Measurements from ENCODE around the gene PPM1E. TPM values are rescaled to one million over a fixed set of nuclear protein-coding genes. Genes with fewer than 3 reads are reported as not detected.

Gene PPM1E
- polyA plus RNA-seq, 1 donor (not counting 4 experiments of a cell fraction or from before 2014, with no cell fraction given) = not detected

DNA sequence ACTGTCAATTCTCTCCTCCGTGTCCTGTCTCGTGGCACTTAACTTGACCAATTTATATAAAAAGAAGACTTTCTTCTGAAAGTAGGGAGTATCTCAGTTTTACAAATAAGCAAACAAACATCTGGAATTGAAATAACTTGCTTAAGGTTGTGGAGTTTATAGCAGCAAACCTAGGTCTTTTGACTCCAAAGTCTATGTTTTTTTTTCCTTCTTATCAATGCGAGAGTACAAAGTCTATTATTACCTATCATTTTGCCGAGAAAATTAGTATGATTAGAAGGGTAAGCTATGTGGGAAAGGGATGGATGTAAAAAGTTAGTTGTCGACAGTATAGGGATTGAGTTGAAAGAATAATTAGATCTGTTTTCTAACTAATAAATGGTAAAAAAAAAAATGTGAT, 50.4 kb downstream of the PPM1E start:
- H3K27ac ChIP-seq (ENCODE audit: control insufficient read depth, insufficient read depth, low read length) = no peak overlapping the region
- H3K9ac ChIP-seq (ENCODE audit: control insufficient read depth, extremely low read depth, insufficient read depth, low read length) = no peak overlapping the region
- no peak overlapping the region for H2AFZ ChIP-seq (ENCODE audit: control insufficient read depth, low read length)
- no peak overlapping the region for H3K4me3 ChIP-seq (ENCODE audit: control insufficient read depth in 2 of 3, extremely low read depth in 1 of 3, insufficient read depth in 2 of 3, low read depth in 1 of 3, low read length in 3 of 3)
- H3K4me2 ChIP-seq (ENCODE audit: control insufficient read depth, extremely low read depth, insufficient read depth, low read depth, low read length) = no peak overlapping the region
- no peaks in the 10 kb centered on the region for H4K20me1 ChIP-seq (ENCODE audit: control insufficient read depth, extremely low read depth, insufficient read depth, low read length)
- H3K79me2 ChIP-seq (ENCODE audit: control insufficient read depth, insufficient read depth, low read length) = no peaks in the 10 kb centered on the region
- DNase-seq (ENCODE audit: low read depth, low spot score) (no peak), FAIRE-seq (no peak)
- dilution Hi-C loops (cut with MboI; ENCODE audit: extremely low pct_ligation_motif_present, low sequenced_read_pairs) = no loop called here
- no peaks in the 10 kb centered on the region for H3K9me1 ChIP-seq (ENCODE audit: control insufficient read depth, extremely low read depth, insufficient read depth, low read length)
- no peaks in the 10 kb centered on the region for H3K4me1 ChIP-seq (ENCODE audit: control insufficient read depth, extremely low read depth, insufficient read depth, low read length)
- H3K9me3 ChIP-seq (ENCODE audit: control insufficient read depth, low read depth, low read length) = no peaks in the 10 kb centered on the region
- no peak for TF ChIP-seq EZH2 (IDR thresholded peaks at IDR 0.05; ENCODE audit: low read length)
- TF ChIP-seq, protein P1, sequence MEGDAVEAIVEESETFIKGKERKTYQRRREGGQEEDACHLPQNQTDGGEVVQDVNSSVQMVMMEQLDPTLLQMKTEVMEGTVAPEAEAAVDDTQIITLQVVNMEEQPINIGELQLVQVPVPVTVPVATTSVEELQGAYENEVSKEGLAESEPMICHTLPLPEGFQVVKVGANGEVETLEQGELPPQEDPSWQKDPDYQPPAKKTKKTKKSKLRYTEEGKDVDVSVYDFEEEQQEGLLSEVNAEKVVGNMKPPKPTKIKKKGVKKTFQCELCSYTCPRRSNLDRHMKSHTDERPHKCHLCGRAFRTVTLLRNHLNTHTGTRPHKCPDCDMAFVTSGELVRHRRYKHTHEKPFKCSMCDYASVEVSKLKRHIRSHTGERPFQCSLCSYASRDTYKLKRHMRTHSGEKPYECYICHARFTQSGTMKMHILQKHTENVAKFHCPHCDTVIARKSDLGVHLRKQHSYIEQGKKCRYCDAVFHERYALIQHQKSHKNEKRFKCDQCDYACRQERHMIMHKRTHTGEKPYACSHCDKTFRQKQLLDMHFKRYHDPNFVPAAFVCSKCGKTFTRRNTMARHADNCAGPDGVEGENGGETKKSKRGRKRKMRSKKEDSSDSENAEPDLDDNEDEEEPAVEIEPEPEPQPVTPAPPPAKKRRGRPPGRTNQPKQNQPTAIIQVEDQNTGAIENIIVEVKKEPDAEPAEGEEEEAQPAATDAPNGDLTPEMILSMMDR (optimal IDR thresholded peaks at IDR 0.05 in 1 of 3, IDR thresholded peaks at IDR 0.05 in 1 of 3, conservative IDR thresholded peaks at IDR 0.05 in 1 of 3; ENCODE audit: extremely low read depth in 1 of 3, insufficient read depth in 2 of 3, low read length in 3 of 3) = no peak
- no peaks in the 10 kb centered on the region for H3K36me3 ChIP-seq (ENCODE audit: control insufficient read depth in 2 of 2, extremely low read depth in 1 of 2, insufficient read depth in 2 of 2, low read length in 2 of 2)
- no peaks in the 10 kb centered on the region for H3K27me3 ChIP-seq (ENCODE audit: control insufficient read depth, extremely low read depth, insufficient read depth, low read length)

DNA sequence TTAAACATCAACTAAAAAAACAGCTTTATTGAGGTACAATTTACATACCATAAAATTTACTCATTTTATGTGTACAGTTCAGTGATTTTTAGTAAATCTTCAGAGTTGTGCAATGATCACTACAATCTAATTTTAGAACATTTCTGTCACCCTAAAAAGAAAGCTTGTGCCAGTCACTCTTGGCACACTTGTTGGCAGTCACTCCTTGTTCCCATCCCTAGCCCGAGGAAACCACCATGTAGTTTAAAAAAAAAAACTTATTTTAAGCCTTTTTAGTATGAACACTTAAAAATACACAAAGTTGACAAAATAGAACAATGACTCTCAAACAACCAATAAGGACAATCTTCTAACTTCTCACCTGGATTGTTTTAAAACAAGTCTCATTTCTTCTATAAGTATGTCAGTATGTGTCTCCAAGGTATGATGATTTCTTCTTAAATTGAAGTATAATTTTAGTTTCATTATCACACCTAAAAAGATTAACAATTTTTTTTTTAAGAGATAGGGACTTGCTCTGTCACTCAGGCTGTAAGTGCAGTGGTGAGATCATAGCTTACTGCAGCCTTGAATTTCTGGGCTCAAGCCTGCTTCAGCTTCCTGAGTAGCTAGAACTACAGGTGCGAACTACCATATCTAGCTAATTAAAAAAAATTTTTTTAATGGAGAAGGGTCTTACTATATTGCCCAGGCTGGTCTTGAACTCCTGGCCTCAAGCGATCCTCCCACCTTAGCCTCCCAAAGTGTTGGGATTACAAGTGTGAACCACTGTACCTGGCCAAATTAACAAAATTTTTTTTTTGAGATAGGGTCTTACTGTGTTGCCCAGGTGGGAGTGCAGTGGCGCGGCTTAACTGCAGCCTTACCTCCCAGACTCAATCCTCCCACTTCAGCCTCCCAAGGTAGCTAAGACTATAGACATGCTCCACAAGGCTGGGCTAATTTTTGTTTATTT, 53.2 kb downstream of the PPM1E start:
- Histone ChIP-seq H3K9me3 (ENCODE audit: control insufficient read depth, low read depth, low read length) (no peaks in the 10 kb centered on the region), H3K4me2 (ENCODE audit: control insufficient read depth, extremely low read depth, insufficient read depth, low read depth, low read length) (no peak overlapping the region), H3K79me2 (ENCODE audit: control insufficient read depth, insufficient read depth, low read length) (no peaks in the 10 kb centered on the region), H3K4me1 (ENCODE audit: control insufficient read depth, extremely low read depth, insufficient read depth, low read length) (no peaks in the 10 kb centered on the region), H3K27ac (ENCODE audit: control insufficient read depth, insufficient read depth, low read length) (no peak overlapping the region), H3K4me3 (ENCODE audit: control insufficient read depth in 2 of 3, extremely low read depth in 1 of 3, insufficient read depth in 2 of 3, low read depth in 1 of 3, low read length in 3 of 3) (no peak overlapping the region), H3K36me3 (ENCODE audit: control insufficient read depth in 2 of 2, extremely low read depth in 1 of 2, insufficient read depth in 2 of 2, low read length in 2 of 2) (no peaks in the 10 kb centered on the region), H3K27me3 (ENCODE audit: control insufficient read depth, extremely low read depth, insufficient read depth, low read length) (no peaks in the 10 kb centered on the region), H3K9me1 (ENCODE audit: control insufficient read depth, extremely low read depth, insufficient read depth, low read length) (no peaks in the 10 kb centered on the region), H2AFZ (ENCODE audit: control insufficient read depth, low read length) (no peak overlapping the region), H4K20me1 (ENCODE audit: control insufficient read depth, extremely low read depth, insufficient read depth, low read length) (no peaks in the 10 kb centered on the region), H3K9ac (ENCODE audit: control insufficient read depth, extremely low read depth, insufficient read depth, low read length) (no peak overlapping the region)
- FAIRE-seq (no peak), DNase-seq (ENCODE audit: low read depth, low spot score) (no peak)
- TF ChIP-seq, protein P1 (optimal IDR thresholded peaks at IDR 0.05 in 1 of 3, IDR thresholded peaks at IDR 0.05 in 1 of 3, conservative IDR thresholded peaks at IDR 0.05 in 1 of 3; ENCODE audit: extremely low read depth in 1 of 3, insufficient read depth in 2 of 3, low read length in 3 of 3) = no peak
- no peak for TF ChIP-seq EZH2 (IDR thresholded peaks at IDR 0.05; ENCODE audit: low read length)
- dilution Hi-C loops (cut with MboI; ENCODE audit: extremely low pct_ligation_motif_present, low sequenced_read_pairs) = no loop called here

Data from keratinocyte (primary cell).